ENCODE results near the gene CADPS.

CADPS gene

DNA sequence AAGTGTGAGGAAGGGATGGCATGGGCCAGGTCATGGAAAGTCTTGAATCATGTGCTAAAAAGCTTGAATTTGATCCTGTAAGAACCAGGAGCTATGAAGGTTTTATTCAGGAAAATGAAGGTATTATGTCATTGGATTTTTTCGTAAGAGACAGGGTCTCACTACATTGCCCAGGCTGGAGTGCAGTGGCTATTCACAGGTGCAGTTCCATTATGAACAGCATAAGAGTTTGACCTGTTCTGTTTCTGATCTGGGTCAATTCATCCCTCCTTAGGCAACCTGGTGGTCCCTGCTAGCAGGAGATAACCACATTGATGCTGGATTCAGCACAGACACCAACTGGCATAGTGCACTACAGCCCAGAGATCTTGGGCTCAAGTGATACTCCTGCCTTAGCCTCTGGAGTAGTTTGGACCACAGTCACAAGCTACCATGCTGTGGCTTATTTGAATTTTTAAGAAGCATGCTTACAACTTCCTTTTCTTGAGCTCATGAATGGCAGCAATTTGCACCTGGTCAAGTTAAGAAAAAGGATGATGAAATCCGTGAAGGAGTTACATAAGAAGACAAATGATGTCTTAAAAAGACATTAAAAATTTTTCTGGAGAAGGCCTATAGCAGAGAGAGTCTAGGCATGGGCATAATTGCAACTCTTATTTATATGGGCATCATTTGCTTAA, 79.1 kb downstream of the CADPS start:
- Histone ChIP-seq H3K9ac (ENCODE audit: low read depth, low read length, poor library complexity, severe bottlenecking) (no peak overlapping the region), H3K4me1 (ENCODE audit: insufficient read depth, low read length, poor library complexity, severe bottlenecking) (no peaks in the 10 kb centered on the region), H2AFZ (ENCODE audit: low read length) (no peak overlapping the region), H4K20me1 (ENCODE audit: insufficient read depth, low read length, poor library complexity, severe bottlenecking) (no peaks in the 10 kb centered on the region), H3K27me3 (ENCODE audit: insufficient read depth, low read length, poor library complexity, severe bottlenecking) (no peaks in the 10 kb centered on the region), H3K4me3 (ENCODE audit: low read length, poor library complexity, severe bottlenecking) (no peak overlapping the region), H3K9me3 (ENCODE audit: insufficient read depth, low read depth, low read length) (no peaks in the 10 kb centered on the region), H3K79me2 (ENCODE audit: insufficient read depth, low read length) (no peaks in the 10 kb centered on the region), H3K4me2 (ENCODE audit: low read depth, low read length, poor library complexity, severe bottlenecking) (no peak overlapping the region), H3K36me3 (ENCODE audit: insufficient read depth, low read length) (no peaks in the 10 kb centered on the region), H3K9me2 (replicated peaks; ENCODE audit: low read depth, low read length) (no peaks in the 10 kb centered on the region), H3F3A (ENCODE audit: low read depth) (no peaks in the 10 kb centered on the region)
- TF ChIP-seq, protein P1, sequence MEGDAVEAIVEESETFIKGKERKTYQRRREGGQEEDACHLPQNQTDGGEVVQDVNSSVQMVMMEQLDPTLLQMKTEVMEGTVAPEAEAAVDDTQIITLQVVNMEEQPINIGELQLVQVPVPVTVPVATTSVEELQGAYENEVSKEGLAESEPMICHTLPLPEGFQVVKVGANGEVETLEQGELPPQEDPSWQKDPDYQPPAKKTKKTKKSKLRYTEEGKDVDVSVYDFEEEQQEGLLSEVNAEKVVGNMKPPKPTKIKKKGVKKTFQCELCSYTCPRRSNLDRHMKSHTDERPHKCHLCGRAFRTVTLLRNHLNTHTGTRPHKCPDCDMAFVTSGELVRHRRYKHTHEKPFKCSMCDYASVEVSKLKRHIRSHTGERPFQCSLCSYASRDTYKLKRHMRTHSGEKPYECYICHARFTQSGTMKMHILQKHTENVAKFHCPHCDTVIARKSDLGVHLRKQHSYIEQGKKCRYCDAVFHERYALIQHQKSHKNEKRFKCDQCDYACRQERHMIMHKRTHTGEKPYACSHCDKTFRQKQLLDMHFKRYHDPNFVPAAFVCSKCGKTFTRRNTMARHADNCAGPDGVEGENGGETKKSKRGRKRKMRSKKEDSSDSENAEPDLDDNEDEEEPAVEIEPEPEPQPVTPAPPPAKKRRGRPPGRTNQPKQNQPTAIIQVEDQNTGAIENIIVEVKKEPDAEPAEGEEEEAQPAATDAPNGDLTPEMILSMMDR (conservative IDR thresholded peaks at IDR 0.05; ENCODE audit: low read length): no peak
- no peak for TF ChIP-seq EZH2phosphoT487 (IDR thresholded peaks at IDR 0.05; ENCODE audit: borderline replicate concordance)

DNA sequence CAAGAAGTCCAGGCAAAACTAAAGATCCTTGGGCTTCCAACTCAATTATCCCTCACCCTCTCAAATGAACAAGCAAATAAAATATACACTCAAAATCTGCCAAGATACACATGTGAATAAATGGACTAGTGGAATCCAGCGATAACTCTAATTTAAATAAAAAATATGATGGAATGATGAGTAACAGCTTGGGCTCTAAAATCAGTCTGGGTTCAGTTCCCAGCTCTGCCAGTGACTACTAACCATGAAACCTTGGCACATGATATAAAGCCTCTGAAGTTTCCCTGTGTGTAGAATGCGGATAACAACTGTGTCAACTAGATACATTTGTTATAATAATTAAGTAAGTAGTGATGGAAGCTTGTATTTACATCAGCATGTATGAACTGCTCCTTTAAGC, 81.3 kb downstream of the CADPS start:
- H3K9ac ChIP-seq (ENCODE audit: low read depth, low read length, poor library complexity, severe bottlenecking): no peak overlapping the region
- H3F3A ChIP-seq (ENCODE audit: low read depth): no peaks in the 10 kb centered on the region
- no peaks in the 10 kb centered on the region for H3K36me3 ChIP-seq (ENCODE audit: insufficient read depth, low read length)
- H3K4me2 ChIP-seq (ENCODE audit: low read depth, low read length, poor library complexity, severe bottlenecking): no peak overlapping the region
- no peak overlapping the region for H2AFZ ChIP-seq (ENCODE audit: low read length)
- no peaks in the 10 kb centered on the region for H3K9me3 ChIP-seq (ENCODE audit: insufficient read depth, low read depth, low read length)
- H3K4me1 ChIP-seq (ENCODE audit: insufficient read depth, low read length, poor library complexity, severe bottlenecking): no peaks in the 10 kb centered on the region
- H3K4me3 ChIP-seq (ENCODE audit: low read length, poor library complexity, severe bottlenecking): no peak overlapping the region
- no peaks in the 10 kb centered on the region for H3K9me2 ChIP-seq (replicated peaks; ENCODE audit: low read depth, low read length)
- H4K20me1 ChIP-seq (ENCODE audit: insufficient read depth, low read length, poor library complexity, severe bottlenecking): no peaks in the 10 kb centered on the region
- H3K27me3 ChIP-seq (ENCODE audit: insufficient read depth, low read length, poor library complexity, severe bottlenecking): no peaks in the 10 kb centered on the region
- TF ChIP-seq, protein P1 (conservative IDR thresholded peaks at IDR 0.05; ENCODE audit: low read length): no peak
- TF ChIP-seq EZH2phosphoT487 (IDR thresholded peaks at IDR 0.05; ENCODE audit: borderline replicate concordance): no peak
- H3K79me2 ChIP-seq (ENCODE audit: insufficient read depth, low read length): no peaks in the 10 kb centered on the region

DNA sequence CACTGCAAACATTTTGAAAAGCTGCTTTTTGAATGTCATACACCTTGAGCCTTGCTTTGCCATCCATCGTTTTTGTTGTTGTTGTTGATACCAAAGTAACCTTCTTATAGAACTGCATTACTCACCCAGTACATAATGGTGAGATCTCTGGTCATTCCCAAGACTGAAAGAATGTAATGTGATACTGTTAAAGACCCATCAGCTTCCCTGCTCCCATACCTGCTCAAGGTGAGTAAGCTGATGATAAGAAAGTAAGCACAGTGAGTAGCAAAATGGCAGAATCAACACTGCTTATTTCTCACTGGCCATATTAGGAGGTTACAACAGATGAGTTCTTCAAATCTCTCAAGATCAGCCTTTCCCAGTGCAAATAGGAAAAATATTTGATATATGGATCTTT, 89.8 kb downstream of the CADPS start:
- no peaks in the 10 kb centered on the region for H3K9me3 ChIP-seq (ENCODE audit: insufficient read depth, low read depth, low read length)
- no peaks in the 10 kb centered on the region for H3K9me2 ChIP-seq (replicated peaks; ENCODE audit: low read depth, low read length)
- no peaks in the 10 kb centered on the region for H3K79me2 ChIP-seq (ENCODE audit: insufficient read depth, low read length)
- no peak for TF ChIP-seq EZH2phosphoT487 (IDR thresholded peaks at IDR 0.05; ENCODE audit: borderline replicate concordance)
- TF ChIP-seq, protein P1 (conservative IDR thresholded peaks at IDR 0.05; ENCODE audit: low read length): no peak
- H3K27me3 ChIP-seq (ENCODE audit: insufficient read depth, low read length, poor library complexity, severe bottlenecking): no peaks in the 10 kb centered on the region
- H2AFZ ChIP-seq (ENCODE audit: low read length): no peak overlapping the region
- H3K4me2 ChIP-seq (ENCODE audit: low read depth, low read length, poor library complexity, severe bottlenecking): no peak overlapping the region
- no peaks in the 10 kb centered on the region for H3K36me3 ChIP-seq (ENCODE audit: insufficient read depth, low read length)
- H3K4me3 ChIP-seq (ENCODE audit: low read length, poor library complexity, severe bottlenecking): no peak overlapping the region
- H4K20me1 ChIP-seq (ENCODE audit: insufficient read depth, low read length, poor library complexity, severe bottlenecking): no peaks in the 10 kb centered on the region
- H3K4me1 ChIP-seq (ENCODE audit: insufficient read depth, low read length, poor library complexity, severe bottlenecking): no peaks in the 10 kb centered on the region
- H3K9ac ChIP-seq (ENCODE audit: low read depth, low read length, poor library complexity, severe bottlenecking): no peak overlapping the region
- H3F3A ChIP-seq (ENCODE audit: low read depth): no peaks in the 10 kb centered on the region

All from Loucy (cell line).